Type B pancreatic cell (in vitro differentiated cells): Measurements from ENCODE around the gene OPALIN. TPM values are rescaled to one million over a fixed set of nuclear protein-coding genes. Genes with fewer than 3 reads are reported as not detected.
"Not testable (repeated sequence)": the region's sequence is repeated elsewhere in the genome, so short reads cannot be mapped to it uniquely, and the experiment has no call there.

Experiments
- DNase-seq: peaks from one replicate; pipeline ENCODE4 v3.0.0; 2021; ENCODE audit warnings: mixed read lengths; ENCODE audit not compliant: unreplicated experiment; ENCODE audit errors: extremely low spot score
- H3K27ac Mint-ChIP-seq: 2 replicates; pipeline ENCODE4 v1.8.0; 2021; ENCODE audit warnings: mild to moderate bottlenecking, mixed read lengths
- H3K27me3 Mint-ChIP-seq: 2 replicates; pipeline ENCODE4 v1.8.0; 2021; ENCODE audit warnings: mixed read lengths
- H3K36me3 Mint-ChIP-seq: 2 replicates; pipeline ENCODE4 v1.8.0; 2021; ENCODE audit warnings: mixed read lengths
- H3K4me1 Mint-ChIP-seq: one replicate; pipeline ENCODE4 v1.8.0; 2021; ENCODE audit warnings: mixed read lengths; ENCODE audit not compliant: unreplicated experiment
- H3K4me3 Mint-ChIP-seq: 2 replicates; pipeline ENCODE4 v1.8.0; 2021; ENCODE audit warnings: mild to moderate bottlenecking, mixed read lengths
- H3K9me3 Mint-ChIP-seq: 2 replicates; pipeline ENCODE4 v1.8.0; 2021; ENCODE audit warnings: mixed read lengths
- CTCF ChIP-seq: fragments of 200-600 bp; sonication (generic); conservative IDR thresholded peaks from 2 replicates; pipeline ENCODE4 v1.5.0; 2021; ENCODE audit warnings: antibody characterized with exemption, mild to moderate bottlenecking
- total RNA-seq: library from RNA; stranded (reverse); gene quantifications from 2 replicates; pipeline ENCODE4 v1.2.1, GENCODE V29; 2021; ENCODE audit warnings: low replicate concordance

Gene OPALIN
- total RNA-seq, 1 donor from 2014 or later = not detected

GRCh38 chr10:96313344-96313743, 45.5 kb downstream of the OPALIN start:
- no peak for DNase-seq
- H3K4me1 Mint-ChIP-seq = peaks cover 22% of the 10 kb centered on the region
- no peaks in the 10 kb centered on the region for H3K36me3 Mint-ChIP-seq
- H3K9me3 Mint-ChIP-seq = no peaks in the 10 kb centered on the region
- TF ChIP-seq CTCF = no peak
- H3K4me3 Mint-ChIP-seq = no peak overlapping the region
- no peaks in the 10 kb centered on the region for H3K27me3 Mint-ChIP-seq
- H3K27ac Mint-ChIP-seq = no peak overlapping the region

GRCh38 chr10:96311180-96311715, 47.6 kb downstream of the OPALIN start:
- H3K4me1 Mint-ChIP-seq = peaks cover 23% of the 10 kb centered on the region
- H3K4me3 Mint-ChIP-seq = no peak overlapping the region
- no peak for DNase-seq
- H3K27ac Mint-ChIP-seq = no peak overlapping the region
- H3K27me3 Mint-ChIP-seq = no peaks in the 10 kb centered on the region
- H3K9me3 Mint-ChIP-seq = no peaks in the 10 kb centered on the region
- H3K36me3 Mint-ChIP-seq = no peaks in the 10 kb centered on the region
- TF ChIP-seq CTCF = no peak

GRCh38 chr10:96310321-96310669, 48.5 kb downstream of the OPALIN start:
- peaks cover 23% of the 10 kb centered on the region for H3K4me1 Mint-ChIP-seq
- H3K4me3 Mint-ChIP-seq = peak overlapping the region; percentile 31
- no peak overlapping the region for H3K27ac Mint-ChIP-seq
- no peak for TF ChIP-seq CTCF
- DNase-seq = no peak
- H3K36me3 Mint-ChIP-seq = no peaks in the 10 kb centered on the region
- H3K9me3 Mint-ChIP-seq = no peaks in the 10 kb centered on the region
- H3K27me3 Mint-ChIP-seq = no peaks in the 10 kb centered on the region

GRCh38 chr10:96309628-96310320, 49.0 kb downstream of the OPALIN start:
- no peak for DNase-seq
- H3K27me3 Mint-ChIP-seq = no peaks in the 10 kb centered on the region
- no peak for TF ChIP-seq CTCF
- no peaks in the 10 kb centered on the region for H3K9me3 Mint-ChIP-seq
- peak overlapping the region; percentile 31 for H3K4me3 Mint-ChIP-seq
- H3K36me3 Mint-ChIP-seq = no peaks in the 10 kb centered on the region
- no peak overlapping the region for H3K27ac Mint-ChIP-seq
- H3K4me1 Mint-ChIP-seq = peaks cover 23% of the 10 kb centered on the region

- not testable (repeated sequence) for H3K4me3 Mint-ChIP-seq, H3K9me3 Mint-ChIP-seq, H3K27ac Mint-ChIP-seq, H3K36me3 Mint-ChIP-seq, DNase-seq, H3K27me3 Mint-ChIP-seq
- peaks cover 23% of the 10 kb centered on the region for H3K4me1 Mint-ChIP-seq
Measured at GRCh38 chr10:96308854-96309253, 49.9 kb downstream of the OPALIN start.

- no peaks in the 10 kb centered on the region for H3K36me3 Mint-ChIP-seq
- no peaks in the 10 kb centered on the region for H3K27me3 Mint-ChIP-seq
- DNase-seq = no peak
- peaks cover 23% of the 10 kb centered on the region for H3K4me1 Mint-ChIP-seq
- no peak overlapping the region for H3K4me3 Mint-ChIP-seq
- H3K9me3 Mint-ChIP-seq = no peaks in the 10 kb centered on the region
- H3K27ac Mint-ChIP-seq = no peak overlapping the region
- TF ChIP-seq CTCF = no peak
Measured at GRCh38 chr10:96306516-96306915, 52.3 kb downstream of the OPALIN start.
